AG04449 (cell line): ENCODE results near the gene ZNF135.

ENCODE experiments used
- CTCF ChIA-PET: fragments of 350-600 bp; formaldehyde crosslinking; extraction: SDS; loops from one replicate; lab custom pipeline; 2021; ENCODE audit warnings: antibody characterized with exemption; lab: Yijun Ruan, JAX
- POLR2A ChIA-PET: fragments of 400-600, 350-600 bp; formaldehyde crosslinking; extraction: SDS; loops from one replicate; lab custom pipeline; 2020; ENCODE audit warnings: antibody characterized with exemption, inconsistent platforms; lab: Yijun Ruan, JAX
- DNase-seq: peaks from one replicate; pipeline ENCODE4 v3.0.0-alpha.2; 2010; ENCODE audit warnings: low read depth, low spot score
- H3K4me3 ChIP-seq: 2 replicates; pipeline ENCODE4 v1.5.1; 2011; ENCODE audit warnings: low read depth, mild to moderate bottlenecking, control low read depth, low read length
- TF ChIP-seq, protein P1 (sequence below): IDR thresholded peaks from one replicate; pipeline ENCODE4 v1.5.1; 2011; ENCODE audit warnings: mild to moderate bottlenecking, moderate library complexity, low read length, control low read depth, inconsistent platforms; ENCODE audit not compliant: insufficient read depth; ENCODE audit errors: missing control alignments

Gene ZNF135

DNA sequence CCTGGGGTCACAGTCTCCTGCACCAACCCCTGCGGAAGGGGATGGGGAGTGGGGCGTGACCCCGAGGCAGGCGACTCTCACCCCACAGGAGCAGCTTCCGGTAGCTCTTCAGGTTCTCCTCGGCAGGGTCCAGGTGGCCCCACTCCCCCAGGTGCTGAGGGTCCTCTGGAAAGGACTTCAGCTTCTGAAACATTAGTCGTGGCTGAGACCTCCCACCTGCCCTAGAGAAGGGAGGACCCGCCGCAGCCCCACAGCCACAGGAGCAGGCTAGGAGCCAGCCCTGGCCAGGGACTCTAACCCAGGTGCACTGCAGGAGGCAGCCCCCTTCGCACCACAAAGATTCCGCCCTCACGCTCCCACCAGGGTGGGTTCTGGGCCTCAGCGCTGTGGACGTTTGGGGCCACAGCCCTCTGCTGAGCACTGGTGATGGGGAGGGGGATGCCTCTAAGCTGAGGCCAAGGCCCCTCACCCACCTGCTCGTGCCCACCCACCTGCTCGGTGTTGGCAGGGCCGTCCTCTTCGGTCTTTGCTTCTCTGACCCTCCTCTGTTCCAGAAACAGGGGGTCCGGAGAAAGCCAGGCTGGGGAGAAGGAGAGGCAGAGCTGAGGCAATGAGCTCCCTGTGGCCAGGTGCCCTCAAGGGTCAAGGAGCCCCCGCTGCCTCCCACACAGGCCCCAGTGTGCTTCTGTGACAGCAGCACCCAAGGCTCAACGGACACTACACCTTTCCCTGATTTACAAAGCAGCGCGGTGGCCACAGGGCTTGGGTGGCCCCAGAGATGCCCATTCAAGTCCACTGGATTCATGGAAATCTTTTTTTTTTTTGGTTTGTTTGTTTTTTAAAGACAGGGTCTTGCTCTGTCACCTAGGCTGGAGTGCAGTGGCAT, 28.0 kb downstream of the ZNF135 start:
- no peak for DNase-seq
- no peak overlapping the region for H3K4me3 ChIP-seq
- ChIA-PET CTCF (no interaction called here), POLR2A (no interaction called here)
- TF ChIP-seq, protein P1, sequence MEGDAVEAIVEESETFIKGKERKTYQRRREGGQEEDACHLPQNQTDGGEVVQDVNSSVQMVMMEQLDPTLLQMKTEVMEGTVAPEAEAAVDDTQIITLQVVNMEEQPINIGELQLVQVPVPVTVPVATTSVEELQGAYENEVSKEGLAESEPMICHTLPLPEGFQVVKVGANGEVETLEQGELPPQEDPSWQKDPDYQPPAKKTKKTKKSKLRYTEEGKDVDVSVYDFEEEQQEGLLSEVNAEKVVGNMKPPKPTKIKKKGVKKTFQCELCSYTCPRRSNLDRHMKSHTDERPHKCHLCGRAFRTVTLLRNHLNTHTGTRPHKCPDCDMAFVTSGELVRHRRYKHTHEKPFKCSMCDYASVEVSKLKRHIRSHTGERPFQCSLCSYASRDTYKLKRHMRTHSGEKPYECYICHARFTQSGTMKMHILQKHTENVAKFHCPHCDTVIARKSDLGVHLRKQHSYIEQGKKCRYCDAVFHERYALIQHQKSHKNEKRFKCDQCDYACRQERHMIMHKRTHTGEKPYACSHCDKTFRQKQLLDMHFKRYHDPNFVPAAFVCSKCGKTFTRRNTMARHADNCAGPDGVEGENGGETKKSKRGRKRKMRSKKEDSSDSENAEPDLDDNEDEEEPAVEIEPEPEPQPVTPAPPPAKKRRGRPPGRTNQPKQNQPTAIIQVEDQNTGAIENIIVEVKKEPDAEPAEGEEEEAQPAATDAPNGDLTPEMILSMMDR: no peak

DNA sequence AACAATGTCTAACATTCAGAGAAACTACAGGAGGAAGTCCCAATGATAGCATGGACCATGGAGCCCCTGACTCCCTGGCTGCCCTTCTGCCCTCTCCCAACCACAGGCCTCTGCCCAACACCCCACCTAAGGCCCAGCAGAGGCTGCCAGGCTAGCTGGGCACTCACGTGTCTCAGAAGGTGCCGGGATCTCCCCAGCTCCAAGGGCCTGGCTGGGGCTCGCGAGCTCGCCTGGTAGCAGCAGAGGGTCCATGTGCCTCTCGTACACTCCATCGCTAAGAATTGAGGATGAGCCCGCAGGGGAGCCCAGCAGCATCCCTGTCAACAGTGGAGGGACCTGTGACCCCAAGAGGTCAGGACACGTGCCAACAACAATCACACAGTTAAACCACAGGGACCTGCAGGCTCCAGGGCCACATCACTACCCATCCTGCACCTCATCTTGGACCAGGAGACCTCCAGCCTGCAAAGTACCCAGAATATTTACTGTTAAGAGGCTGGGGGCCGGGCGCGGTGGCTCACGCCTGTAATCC, 29.5 kb downstream of the ZNF135 start:
- no peak overlapping the region for H3K4me3 ChIP-seq
- TF ChIP-seq, protein P1: no peak
- DNase-seq: no peak
- POLR2A ChIA-PET: no interaction called here
- CTCF ChIA-PET: no interaction called here

DNA sequence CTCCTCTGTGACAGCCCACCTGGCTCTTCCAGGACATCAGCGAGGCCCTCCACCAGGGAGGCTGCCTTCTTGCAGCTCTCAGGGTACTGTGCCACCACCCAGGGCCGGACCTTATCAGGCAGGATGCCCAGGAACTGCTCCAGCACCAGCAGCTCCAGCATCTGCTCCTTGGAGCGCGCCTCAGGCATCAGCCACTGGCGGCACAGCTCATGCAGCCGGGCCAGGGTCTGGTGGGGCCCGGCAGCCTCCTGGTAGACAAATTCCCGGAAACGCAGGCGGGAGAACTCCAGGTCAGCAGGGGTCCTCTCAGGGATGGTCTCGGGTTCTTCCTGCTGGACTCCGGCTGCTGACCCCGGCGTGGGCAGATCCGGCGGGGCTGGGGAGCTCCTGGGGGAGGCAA, 30.8 kb downstream of the ZNF135 start:
- TF ChIP-seq, protein P1: no peak
- CTCF ChIA-PET: no interaction called here
- POLR2A ChIA-PET: no interaction called here
- no peak overlapping the region for H3K4me3 ChIP-seq
- no peak for DNase-seq

DNA sequence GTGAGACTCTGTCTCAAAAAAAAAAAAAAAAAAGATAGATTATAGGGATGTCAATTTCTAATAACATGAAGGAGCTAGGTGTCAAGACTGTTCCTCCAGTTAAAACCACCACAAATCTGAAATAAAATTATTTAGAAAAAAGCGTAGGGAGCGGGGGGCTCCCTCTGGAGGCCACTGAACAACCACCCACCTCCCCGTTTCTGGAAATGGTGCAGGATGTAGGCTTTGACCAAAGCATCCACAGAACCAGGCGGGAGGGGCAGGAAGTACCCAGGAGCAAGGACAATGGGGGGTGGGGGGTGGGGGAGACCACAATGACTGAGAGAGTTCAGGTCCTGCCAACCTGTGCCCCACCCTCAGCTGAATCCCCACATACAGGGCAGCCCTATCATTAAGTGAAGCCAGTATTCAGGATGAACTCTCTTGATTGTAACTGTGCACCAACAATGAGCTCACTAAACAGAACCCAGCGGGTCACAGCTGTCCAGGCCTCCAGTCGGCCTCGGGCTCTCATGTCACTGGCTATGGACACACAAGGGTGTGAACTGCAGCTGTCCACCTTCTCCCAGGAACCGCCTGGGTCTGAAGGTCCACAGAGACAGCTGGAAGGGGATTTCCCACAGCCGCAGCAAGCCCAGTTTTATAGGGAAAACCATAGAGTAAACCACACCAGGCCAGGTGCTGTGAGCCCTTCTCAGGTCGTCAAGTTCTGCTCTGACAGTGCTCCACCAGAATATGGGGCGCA, 32.3 kb downstream of the ZNF135 start:
- ChIA-PET POLR2A (interaction anchor here (0.7 kb wide), 1 partner anchor 124 kb away, joined by 3 read pairs; no protein-coding TSS in a partner anchor), CTCF (no interaction called here)
- TF ChIP-seq, protein P1: no peak
- no peak overlapping the region for H3K4me3 ChIP-seq
- DNase-seq: no peak

DNA sequence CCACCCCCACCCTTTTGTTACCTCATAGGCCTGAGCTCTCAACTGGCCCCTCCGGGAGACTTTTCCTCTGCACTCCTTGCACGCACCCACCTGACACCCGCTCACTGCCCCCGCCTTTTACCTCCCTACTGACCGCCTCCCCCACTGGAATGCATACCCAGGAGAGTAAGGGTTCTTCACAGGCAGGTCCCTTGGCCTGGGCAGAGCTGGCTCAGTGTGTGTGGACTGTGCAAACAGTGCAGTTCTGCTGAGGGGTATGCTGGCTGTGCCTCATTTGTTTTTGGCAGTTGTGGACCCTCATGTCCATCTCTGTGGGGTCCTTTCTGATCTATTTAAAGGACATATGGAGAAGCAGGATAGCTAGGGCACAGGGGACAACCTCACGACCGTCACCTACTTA, 34.0 kb downstream of the ZNF135 start:
- ChIA-PET POLR2A (no interaction called here), CTCF (no interaction called here)
- TF ChIP-seq, protein P1: no peak
- H3K4me3 ChIP-seq: no peak overlapping the region
- DNase-seq: no peak

DNA sequence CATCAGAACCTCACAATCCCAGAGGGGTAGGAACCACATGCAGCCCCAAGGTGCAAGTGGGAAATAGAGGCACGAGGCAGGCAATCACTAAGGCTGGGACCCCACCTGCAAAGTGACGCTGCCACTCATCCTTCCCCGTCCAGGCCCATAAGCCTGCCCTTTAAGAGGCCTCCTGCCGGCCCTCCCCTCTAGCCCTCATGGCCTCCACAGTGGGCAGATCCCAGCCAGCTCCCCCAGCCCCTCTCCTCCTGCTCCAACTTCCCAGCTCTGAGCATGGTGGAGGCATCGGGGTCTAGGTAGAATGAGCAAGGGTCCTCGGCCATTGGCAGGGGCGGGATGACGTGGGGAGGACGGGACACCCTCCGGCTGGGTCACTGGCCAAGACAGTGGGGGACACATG, 36.2 kb downstream of the ZNF135 start:
- no peak for DNase-seq

More for the DNA sequence above, 36.2 kb downstream of the ZNF135 start:
- ChIA-PET CTCF (interaction anchor here (0.9 kb wide), 1 partner anchor 369 kb away, joined by 3 read pairs; no protein-coding TSS in a partner anchor), POLR2A (no interaction called here)
- TF ChIP-seq, protein P1: no peak
- H3K4me3 ChIP-seq: no peak overlapping the region
